T-helper 1 cell treated with Interleukin-12 subunit alpha and Interleukin-12 subunit beta and Interleukin-4 antibody, amounts not matched to agents 30 μg/mL and 1 μg/mL, for 36 hours (primary cell): ENCODE data around the gene FLRT1.

ENCODE experiments used
- H3K27ac Mint-ChIP-seq: one replicate; pipeline ENCODE4 v1.8.0; 2021; ENCODE audit warnings: mild to moderate bottlenecking, mixed read lengths
- H3K27me3 Mint-ChIP-seq: one replicate; pipeline ENCODE4 v1.8.0; 2021; ENCODE audit warnings: low read depth, mixed read lengths
- H3K36me3 Mint-ChIP-seq: one replicate; pipeline ENCODE4 v1.8.0; 2021; ENCODE audit warnings: low read depth, mixed read lengths
- H3K4me1 Mint-ChIP-seq: one replicate; pipeline ENCODE4 v1.8.0; 2021; ENCODE audit warnings: low read depth, mixed read lengths
- H3K4me3 Mint-ChIP-seq: one replicate; pipeline ENCODE4 v1.8.0; 2021; ENCODE audit warnings: mild to moderate bottlenecking, moderate library complexity, mixed read lengths
- H3K9me3 Mint-ChIP-seq: one replicate; pipeline ENCODE4 v1.8.0; 2021; ENCODE audit warnings: mixed read lengths

Gene FLRT1

GRCh38 chr11:64057890-64058289 is 22.2 kb downstream of the FLRT1 start:
- Mint-ChIP-seq H3K4me3 (no peak overlapping the region), H3K9me3 (no peaks in the 10 kb centered on the region), H3K27me3 (peaks cover 21% of the 10 kb centered on the region), H3K36me3 (no peaks in the 10 kb centered on the region), H3K4me1 (peaks cover 6% of the 10 kb centered on the region), H3K27ac (no peak overlapping the region)

- no peaks in the 10 kb centered on the region for H3K9me3 Mint-ChIP-seq
- H3K36me3 Mint-ChIP-seq, result no peaks in the 10 kb centered on the region
- H3K27me3 Mint-ChIP-seq, result peaks cover 23% of the 10 kb centered on the region
- no peak overlapping the region for H3K27ac Mint-ChIP-seq
- H3K4me1 Mint-ChIP-seq, result peaks cover 6% of the 10 kb centered on the region
- no peak overlapping the region for H3K4me3 Mint-ChIP-seq
Observed at GRCh38 chr11:64058494-64058893, 22.8 kb downstream of the FLRT1 start.

- H3K4me3 Mint-ChIP-seq, result no peak overlapping the region
- no peak overlapping the region for H3K27ac Mint-ChIP-seq
Observed at GRCh38 chr11:64059339-64060140, 23.8 kb downstream of the FLRT1 start.

GRCh38 chr11:64060263-64060860 is 24.6 kb downstream of the FLRT1 start:
- Mint-ChIP-seq H3K4me1 (peaks cover 6% of the 10 kb centered on the region), H3K4me3 (no peak overlapping the region), H3K27ac (no peak overlapping the region), H3K27me3 (peaks cover 23% of the 10 kb centered on the region), H3K9me3 (no peaks in the 10 kb centered on the region), H3K36me3 (no peaks in the 10 kb centered on the region)

More at GRCh38 chr11:64059339-64060140, 23.8 kb downstream of the FLRT1 start:
- Mint-ChIP-seq H3K27me3 (peaks cover 23% of the 10 kb centered on the region), H3K36me3 (no peaks in the 10 kb centered on the region), H3K9me3 (no peaks in the 10 kb centered on the region), H3K4me1 (peaks cover 6% of the 10 kb centered on the region)

- Mint-ChIP-seq H3K4me3 (peak overlapping the region; percentile 81), H3K4me1 (peaks cover 6% of the 10 kb centered on the region), H3K36me3 (no peaks in the 10 kb centered on the region), H3K9me3 (no peaks in the 10 kb centered on the region), H3K27me3 (peaks cover 23% of the 10 kb centered on the region), H3K27ac (no peak overlapping the region)
Observed at GRCh38 chr11:64060861-64061444, 25.2 kb downstream of the FLRT1 start.

GRCh38 chr11:64062185-64063039 is 26.7 kb downstream of the FLRT1 start:
- H3K27me3 Mint-ChIP-seq, result peaks cover 23% of the 10 kb centered on the region
- H3K4me1 Mint-ChIP-seq, result peaks cover 6% of the 10 kb centered on the region
- peak overlapping the region; percentile 21 for H3K4me3 Mint-ChIP-seq
- no peaks in the 10 kb centered on the region for H3K36me3 Mint-ChIP-seq
- no peak overlapping the region for H3K27ac Mint-ChIP-seq
- H3K9me3 Mint-ChIP-seq, result no peaks in the 10 kb centered on the region

GRCh38 chr11:64063777-64064176 is 28.0 kb downstream of the FLRT1 start:
- H3K9me3 Mint-ChIP-seq, result no peaks in the 10 kb centered on the region
- H3K4me3 Mint-ChIP-seq, result no peak overlapping the region
- H3K36me3 Mint-ChIP-seq, result no peaks in the 10 kb centered on the region
- H3K27ac Mint-ChIP-seq, result no peak overlapping the region
- H3K27me3 Mint-ChIP-seq, result peaks cover 23% of the 10 kb centered on the region
- peaks cover 6% of the 10 kb centered on the region for H3K4me1 Mint-ChIP-seq

- H3K4me1 Mint-ChIP-seq, result peaks cover 6% of the 10 kb centered on the region
Observed at GRCh38 chr11:64064374-64065140, 28.8 kb downstream of the FLRT1 start.

GRCh38 chr11:64065141-64065465 is 29.4 kb downstream of the FLRT1 start:
- no peak overlapping the region for H3K27ac Mint-ChIP-seq
- H3K4me3 Mint-ChIP-seq, result no peak overlapping the region

More at GRCh38 chr11:64064374-64065140, 28.8 kb downstream of the FLRT1 start:
- H3K4me3 Mint-ChIP-seq, result no peak overlapping the region
- H3K27ac Mint-ChIP-seq, result no peak overlapping the region
- H3K36me3 Mint-ChIP-seq, result no peaks in the 10 kb centered on the region
- H3K27me3 Mint-ChIP-seq, result peaks cover 23% of the 10 kb centered on the region
- no peaks in the 10 kb centered on the region for H3K9me3 Mint-ChIP-seq

GRCh38 chr11:64065712-64066111 is 30.0 kb downstream of the FLRT1 start:
- H3K27ac Mint-ChIP-seq, result no peak overlapping the region
- H3K36me3 Mint-ChIP-seq, result no peaks in the 10 kb centered on the region
- H3K4me3 Mint-ChIP-seq, result no peak overlapping the region
- H3K9me3 Mint-ChIP-seq, result no peaks in the 10 kb centered on the region
- peaks cover 20% of the 10 kb centered on the region for H3K27me3 Mint-ChIP-seq
- H3K4me1 Mint-ChIP-seq, result peaks cover 6% of the 10 kb centered on the region

More at GRCh38 chr11:64065141-64065465, 29.4 kb downstream of the FLRT1 start:
- Mint-ChIP-seq H3K36me3 (no peaks in the 10 kb centered on the region), H3K4me1 (peaks cover 6% of the 10 kb centered on the region), H3K9me3 (no peaks in the 10 kb centered on the region), H3K27me3 (peaks cover 23% of the 10 kb centered on the region)

- H3K4me1 Mint-ChIP-seq, result no peaks in the 10 kb centered on the region
- no peak overlapping the region for H3K4me3 Mint-ChIP-seq
- H3K9me3 Mint-ChIP-seq, result no peaks in the 10 kb centered on the region
- H3K27ac Mint-ChIP-seq, result no peak overlapping the region
- no peaks in the 10 kb centered on the region for H3K36me3 Mint-ChIP-seq
- H3K27me3 Mint-ChIP-seq, result peaks cover 5% of the 10 kb centered on the region
Observed at GRCh38 chr11:64067230-64067993, 31.7 kb downstream of the FLRT1 start.

GRCh38 chr11:64068705-64069400 is 33.1 kb downstream of the FLRT1 start:
- no peaks in the 10 kb centered on the region for H3K9me3 Mint-ChIP-seq
- no peaks in the 10 kb centered on the region for H3K36me3 Mint-ChIP-seq
- H3K4me3 Mint-ChIP-seq, result no peak overlapping the region
- no peaks in the 10 kb centered on the region for H3K4me1 Mint-ChIP-seq
- no peaks in the 10 kb centered on the region for H3K27me3 Mint-ChIP-seq
- H3K27ac Mint-ChIP-seq, result no peak overlapping the region
